Motor neuron (in vitro differentiated cells): Measurements from ENCODE around the gene TCAF1. TPM values are rescaled to one million over a fixed set of nuclear protein-coding genes. Genes with fewer than 3 reads are reported as not detected.

Source experiments
- total RNA-seq, 8 experiments: library from RNA; unstranded; fragments of 300-600 nt; gene quantifications; 2 replicates each; pipeline versions ENCODE4 v1.2.3 to v1.2.4, GENCODE V29; 2022

Gene TCAF1
- total RNA-seq, 8 experiments from 2014 or later, result 18.3 to 123 (median 83.9) TPM

Other genes with a start within 250 kb of the TCAF1 start
- gene CTAGE6, start 144.5 kb downstream of the TCAF1 start, total RNA-seq, result under 1 TPM in 7 of 8 experiments, not detected in 1; 0.08 to 0.66 (median 0.29) TPM
- gene OR2F2, start 33.1 kb upstream of the TCAF1 start, total RNA-seq, result under 1 TPM in 4 of 8 experiments, not detected in 4; 0.17 to 0.52 (median 0.35) TPM
- under 1 TPM in 5 of 8 experiments, not detected in 3; 0.05 to 0.76 (median 0.22) TPM for gene OR2F1, start 52.7 kb upstream of the TCAF1 start, total RNA-seq
- under 1 TPM in 5 of 8 experiments, not detected in 3; 0.08 to 0.38 (median 0.10) TPM for gene OR6B1, start 98.1 kb upstream of the TCAF1 start, total RNA-seq
- under 1 TPM in 5 of 8 experiments, not detected in 3; 0.09 to 0.57 (median 0.14) TPM for gene OR2A5, start 146.8 kb upstream of the TCAF1 start, total RNA-seq
- gene OR2A25, start 167.6 kb upstream of the TCAF1 start, total RNA-seq, result under 1 TPM in 1 of 8 experiments, not detected in 7; 0.62 TPM
- under 1 TPM in 3 of 8 experiments, not detected in 5; 0.04 to 0.19 (median 0.09) TPM for gene OR2A12, start 184.1 kb upstream of the TCAF1 start, total RNA-seq
- not detected for gene OR2A2, start 207.4 kb upstream of the TCAF1 start, total RNA-seq
- gene OR2A14, start 221.0 kb upstream of the TCAF1 start, total RNA-seq, result under 1 TPM in 1 of 8 experiments, not detected in 7; 0.08 TPM